Measurements from ENCODE around the gene KCNJ5.

Gene KCNJ5

DNA sequence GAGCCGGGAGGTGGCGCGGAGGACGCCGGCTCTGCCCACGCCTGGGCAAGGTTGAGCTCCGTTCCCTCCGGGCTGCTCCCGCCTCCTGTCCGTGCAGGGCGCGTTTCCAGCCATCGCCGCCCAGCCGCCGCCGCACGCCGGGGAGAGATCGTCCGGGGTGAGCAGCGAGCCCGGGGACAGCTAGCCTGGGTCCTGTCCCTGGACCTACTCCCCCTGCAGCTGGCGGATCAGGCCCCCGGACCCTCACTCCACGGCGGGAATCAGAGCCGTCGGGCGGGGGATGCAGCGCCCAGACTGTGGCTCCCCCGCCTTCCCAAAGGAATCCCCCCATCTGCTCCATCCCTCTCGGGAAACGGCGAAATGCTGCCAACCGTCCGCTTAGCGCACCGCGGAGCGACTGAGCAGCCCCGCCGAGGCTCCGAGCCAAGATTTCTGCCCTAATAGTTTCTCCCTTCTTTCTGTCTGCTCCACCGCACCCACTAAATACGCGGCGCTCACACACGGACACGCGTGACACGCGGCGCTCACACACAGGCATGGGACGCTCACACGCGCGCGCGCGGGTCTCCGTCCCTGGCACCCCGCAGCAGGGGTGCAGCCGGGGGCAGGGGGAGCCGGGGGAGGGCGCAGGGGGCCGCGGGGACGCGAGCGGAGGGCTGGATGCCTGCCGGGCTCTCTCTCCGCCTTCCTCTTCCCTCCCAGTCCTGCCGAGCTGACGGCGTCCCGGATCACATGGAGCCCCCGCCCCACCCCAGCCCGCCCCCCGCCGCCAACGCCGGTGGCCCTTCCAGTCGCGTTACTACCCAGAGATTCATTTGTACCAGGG, at the start of gene KCNJ5:
TSS of gene KCNJ5 (plus strand) at position 814 of the 826 bp plus-strand sequence. CDS start 19,918 bp downstream, outside the sequence.
- peak; percentile 63 for DNase-seq (ENCODE audit: low spot score)

DNA sequence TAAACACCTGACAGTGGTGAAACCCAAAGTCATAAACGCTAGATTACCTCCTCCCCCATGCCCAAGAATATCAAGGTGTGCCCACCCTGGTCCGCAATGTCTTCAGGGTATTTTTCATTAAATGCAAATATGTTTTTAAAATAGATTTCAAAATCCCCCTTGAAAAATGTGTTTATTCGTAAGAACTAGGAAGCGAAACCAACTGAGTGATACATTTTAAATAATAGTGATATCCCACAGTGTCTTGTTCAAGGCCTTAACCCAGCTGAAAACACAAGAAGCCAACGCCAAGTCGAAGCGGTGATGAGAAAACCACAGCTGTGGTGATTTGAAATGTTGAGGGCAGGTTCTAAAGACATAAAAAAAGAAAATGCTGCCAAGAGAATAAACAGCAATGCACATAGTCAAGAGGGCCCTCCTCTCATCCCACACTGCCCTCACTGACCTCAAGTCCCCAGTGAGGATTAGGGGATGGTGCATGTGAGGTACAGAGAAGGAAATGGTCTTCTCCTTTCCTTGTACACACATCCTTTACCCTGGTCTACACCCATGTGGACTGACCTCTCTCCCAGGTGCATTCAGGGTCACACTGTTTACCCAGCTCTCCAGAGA, 49.6 kb upstream of the KCNJ5 start:
- no peak for DNase-seq (ENCODE audit: low spot score)

DNA sequence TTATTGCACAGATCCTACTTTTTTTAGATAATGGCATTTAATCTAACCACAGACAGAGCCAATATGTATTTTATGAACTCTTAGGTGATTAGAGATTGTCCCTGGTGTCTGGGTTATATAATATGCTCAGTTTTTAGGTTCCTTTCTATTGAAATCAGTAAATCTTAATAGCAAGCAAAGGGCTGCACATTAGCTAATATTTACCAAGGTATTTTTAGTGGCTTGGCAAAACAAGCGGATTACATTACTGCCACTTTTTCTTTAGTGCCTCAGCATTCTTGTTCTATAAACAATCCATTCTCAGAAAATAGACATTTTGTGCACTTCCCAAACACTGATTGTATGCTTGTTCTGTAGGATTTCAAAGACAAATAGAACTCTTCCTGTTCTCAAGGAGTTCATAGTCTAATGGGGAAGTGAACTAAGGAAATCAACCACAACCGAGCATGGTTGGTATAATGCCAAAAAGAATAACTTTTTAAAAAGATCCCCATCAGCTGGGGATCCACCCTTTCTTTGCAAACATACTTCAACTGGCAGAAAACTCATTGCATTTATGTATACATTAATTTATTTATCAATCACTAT, 47.9 kb upstream of the KCNJ5 start:
- DNase-seq (ENCODE audit: low spot score), result no peak

DNA sequence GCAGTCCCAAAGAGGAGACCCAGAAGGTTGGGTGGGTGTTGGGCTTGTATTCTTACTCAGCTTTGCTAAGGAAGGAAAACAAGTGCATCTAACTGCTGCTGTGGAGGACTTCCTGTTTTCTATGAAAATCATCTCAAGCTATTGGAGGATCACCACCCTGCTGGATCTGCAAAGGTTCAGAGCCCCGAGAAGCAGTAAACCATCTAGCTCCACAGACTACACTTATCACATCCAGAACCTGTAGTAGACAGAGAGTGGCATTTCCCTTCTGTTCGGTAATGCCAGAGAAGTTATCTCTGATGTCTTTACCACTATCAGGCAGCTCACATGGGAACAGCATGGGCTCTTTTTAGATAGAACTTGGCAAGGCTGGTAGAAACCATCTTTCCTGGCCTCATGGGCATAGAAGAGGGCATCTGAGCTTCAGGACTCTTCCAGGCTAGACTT, 45.8 kb upstream of the KCNJ5 start:
- no peak for DNase-seq (ENCODE audit: low spot score)

DNA sequence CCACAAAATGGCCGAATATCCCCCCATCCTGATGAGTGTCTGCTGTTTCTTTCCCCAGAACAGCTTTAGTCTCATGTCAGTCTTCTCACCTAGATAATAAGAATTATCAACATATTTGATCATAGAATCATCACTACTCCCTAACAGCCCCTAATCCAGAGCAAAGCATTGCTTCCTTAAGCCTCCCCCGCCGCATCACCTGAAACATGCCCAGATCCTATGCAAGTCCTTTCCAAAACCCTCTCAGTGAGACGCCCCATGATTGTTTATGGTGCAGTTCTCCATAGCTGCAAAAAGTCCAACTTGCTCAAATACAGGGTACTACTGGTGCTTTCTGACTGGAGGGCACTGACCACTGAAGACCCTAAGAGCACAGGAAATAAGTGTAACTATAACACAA, 44.2 kb upstream of the KCNJ5 start:
- DNase-seq (ENCODE audit: low spot score), result no peak

DNA sequence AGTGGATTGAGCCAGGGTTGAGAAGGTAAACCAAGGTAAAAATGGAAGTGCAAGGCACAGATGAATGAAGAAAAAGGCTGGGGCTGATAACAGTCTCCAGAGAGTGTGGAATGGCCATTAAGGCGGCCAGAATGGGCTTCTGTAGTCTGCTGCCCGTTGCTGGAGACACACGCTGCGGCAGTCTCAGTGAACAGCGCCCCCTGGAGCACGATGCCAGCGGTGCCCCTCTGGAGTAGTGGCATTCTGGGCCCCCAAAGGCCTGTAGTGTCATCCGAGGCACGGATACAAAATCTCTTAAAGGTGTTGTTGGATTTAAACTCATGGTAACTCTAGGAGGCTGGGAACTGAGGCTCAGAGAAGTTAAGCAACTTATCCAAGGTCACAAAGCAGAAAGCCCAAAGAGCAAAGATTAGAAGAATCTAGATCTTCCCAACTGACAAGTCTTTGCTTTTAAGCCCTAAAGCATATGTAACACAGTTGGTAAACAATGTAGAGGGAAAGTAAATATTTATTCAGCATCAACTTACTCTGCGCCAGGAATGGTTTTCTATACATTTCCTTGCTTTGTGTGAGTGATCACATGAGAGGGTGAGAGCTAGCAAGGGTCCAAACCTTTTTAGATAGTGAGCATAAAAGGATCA, 42.2 kb upstream of the KCNJ5 start:
- DNase-seq (ENCODE audit: low spot score), result peak; percentile 57

DNA sequence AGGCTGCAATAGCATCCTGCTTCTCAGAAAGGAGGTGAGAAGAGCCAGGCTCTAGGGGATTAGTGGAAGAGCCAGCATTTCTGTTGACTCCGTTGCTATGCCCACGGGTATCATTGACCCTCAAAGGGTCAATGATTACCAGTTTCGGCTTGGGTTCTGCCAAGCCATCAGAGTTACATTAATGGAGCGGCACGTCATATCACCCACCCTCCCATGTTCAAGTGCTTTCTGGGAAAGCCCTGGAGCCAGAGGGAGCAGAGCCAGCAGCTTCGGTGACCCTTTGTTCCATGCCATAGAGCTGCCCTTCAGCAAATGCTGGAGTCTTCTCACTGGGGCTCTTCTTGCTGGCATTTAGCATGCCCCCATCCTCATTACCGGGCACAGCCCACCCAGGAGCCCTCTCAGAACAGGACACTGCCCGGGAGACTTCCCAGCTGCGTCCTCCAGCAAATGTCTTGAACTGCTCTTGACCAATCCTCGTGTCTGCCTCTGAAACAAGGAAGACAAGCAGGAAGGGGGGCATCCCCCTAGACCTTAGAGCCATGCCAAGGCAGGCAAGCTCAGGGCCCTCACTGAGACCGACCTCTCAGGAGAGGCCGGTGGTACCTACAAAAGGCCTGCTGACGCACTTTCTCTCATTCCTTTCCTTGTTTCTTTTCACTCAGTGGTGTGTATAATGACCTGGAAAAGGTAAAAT, 38.7 kb upstream of the KCNJ5 start:
- DNase-seq (ENCODE audit: low spot score), result no peak

DNA sequence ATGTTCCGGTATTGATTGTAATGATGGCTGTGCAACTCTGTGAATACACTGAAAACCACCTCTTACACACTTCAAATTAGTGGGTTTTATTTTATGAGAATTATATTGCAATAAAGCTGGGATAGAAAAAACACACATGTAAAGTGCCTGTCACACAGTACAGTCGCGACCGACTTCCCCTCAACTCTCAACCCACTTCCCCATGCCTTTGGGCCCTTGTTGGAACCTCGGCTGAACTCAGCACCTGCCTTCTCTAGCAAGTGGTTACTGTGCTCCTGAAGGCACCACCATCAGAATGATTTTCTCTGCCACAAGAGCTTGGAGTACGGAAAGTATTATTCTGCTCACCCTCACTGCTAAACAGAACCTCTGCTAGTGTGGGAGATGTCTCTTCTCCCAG, 37.6 kb upstream of the KCNJ5 start:
- DNase-seq (ENCODE audit: low spot score), result no peak

DNA sequence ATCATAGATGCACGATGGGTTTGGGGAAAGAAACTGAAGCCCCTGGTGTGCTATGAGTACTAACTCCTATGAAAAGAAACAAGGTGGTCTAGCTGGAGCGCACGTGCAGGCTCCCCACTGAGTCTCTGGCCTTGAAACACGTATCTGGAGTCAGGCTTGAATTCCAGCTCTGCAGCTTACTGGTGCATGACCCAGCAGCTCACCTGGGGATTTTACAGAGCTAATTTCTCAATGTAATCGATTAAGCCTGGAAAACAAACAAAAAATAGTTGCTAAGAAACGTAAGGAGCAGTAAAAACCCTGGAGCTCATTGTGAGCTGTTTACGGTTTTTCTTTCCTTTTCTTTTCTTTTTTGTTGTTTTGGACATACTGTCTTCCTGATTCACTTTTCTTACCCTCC, 36.3 kb upstream of the KCNJ5 start:
- DNase-seq (ENCODE audit: low spot score), result no peak

DNA sequence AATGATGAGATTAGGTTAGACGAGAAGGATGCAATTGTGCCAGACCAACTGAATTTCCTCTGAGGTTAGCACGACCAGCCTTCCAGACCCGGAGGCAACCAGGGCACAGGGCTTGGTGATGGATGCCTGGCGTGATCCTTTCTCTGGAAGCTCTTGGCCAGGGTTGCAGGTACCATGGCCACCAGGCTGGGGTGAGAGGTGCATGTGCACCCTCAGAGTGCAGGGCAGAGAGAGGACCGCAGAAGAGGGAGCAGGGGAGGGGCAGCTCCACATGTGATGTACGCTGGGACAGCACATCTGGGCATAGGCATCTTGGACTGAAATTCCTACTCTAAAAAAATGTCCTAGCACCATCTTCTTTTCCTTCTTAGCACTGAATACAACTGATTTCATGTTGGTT, 34.9 kb upstream of the KCNJ5 start:
- DNase-seq (ENCODE audit: low spot score), result no peak

DNA sequence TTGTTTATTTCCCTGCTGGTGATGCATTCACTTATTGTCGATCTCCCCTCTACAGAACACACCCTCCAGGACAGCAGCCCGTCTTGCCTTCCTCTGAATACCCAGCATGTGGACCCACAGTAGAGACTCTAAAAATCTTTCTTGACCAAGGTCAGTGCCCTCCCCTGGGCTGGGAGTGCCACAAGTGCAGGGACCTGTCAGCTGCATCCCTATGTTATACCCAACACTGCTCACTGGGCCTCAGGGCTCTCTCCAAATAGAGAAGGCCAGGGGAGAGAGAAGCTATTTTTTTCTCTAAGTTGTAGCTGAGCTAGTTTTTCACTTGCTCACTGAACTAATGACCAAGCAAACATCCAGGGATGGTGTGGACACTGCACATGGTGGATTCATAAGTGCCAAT, 33.8 kb upstream of the KCNJ5 start:
- no peak for DNase-seq (ENCODE audit: low spot score)

DNA sequence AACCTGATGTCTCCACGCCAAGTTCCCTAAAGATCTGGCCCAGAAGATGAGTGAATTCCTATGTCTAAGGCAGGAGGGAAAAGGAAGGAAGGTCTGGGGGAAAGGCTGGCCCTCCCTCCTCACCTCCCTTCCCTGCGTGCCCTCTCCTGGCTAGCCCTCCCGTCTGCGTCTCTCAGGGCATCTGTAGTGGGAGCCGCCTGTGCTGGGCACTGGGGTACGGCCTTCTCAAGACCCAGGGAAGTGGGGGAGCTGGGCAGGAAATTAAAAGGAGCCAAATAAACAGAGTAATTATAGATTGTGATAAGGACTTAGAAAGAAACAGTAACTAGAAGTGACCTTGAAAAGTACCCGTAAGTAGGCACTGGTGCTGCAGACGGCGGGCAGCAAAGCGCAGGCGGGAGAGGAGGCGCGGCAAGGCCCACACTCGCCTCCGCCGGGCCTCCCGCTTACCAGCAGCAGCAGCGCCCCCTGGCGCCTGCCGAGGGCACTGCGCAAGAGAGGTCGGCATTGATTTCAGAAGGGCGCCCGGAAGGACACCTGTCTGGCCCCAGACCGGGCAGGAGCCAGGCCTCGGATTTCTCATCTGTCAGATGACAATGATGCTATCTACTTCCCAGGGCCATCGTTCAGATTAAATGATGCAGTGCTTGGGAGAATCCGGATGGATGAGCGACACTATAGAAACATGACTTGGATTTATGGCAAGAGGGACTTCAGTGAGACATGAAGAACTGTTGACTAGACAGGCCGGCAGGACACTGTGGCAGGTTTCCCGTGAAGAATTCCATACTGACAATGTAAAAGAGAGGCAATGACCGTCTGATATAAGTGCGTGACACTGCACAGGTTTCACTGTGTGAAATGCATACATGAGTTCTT, 31.4 kb upstream of the KCNJ5 start:
- DNase-seq (ENCODE audit: low spot score), result peak; percentile 60

DNA sequence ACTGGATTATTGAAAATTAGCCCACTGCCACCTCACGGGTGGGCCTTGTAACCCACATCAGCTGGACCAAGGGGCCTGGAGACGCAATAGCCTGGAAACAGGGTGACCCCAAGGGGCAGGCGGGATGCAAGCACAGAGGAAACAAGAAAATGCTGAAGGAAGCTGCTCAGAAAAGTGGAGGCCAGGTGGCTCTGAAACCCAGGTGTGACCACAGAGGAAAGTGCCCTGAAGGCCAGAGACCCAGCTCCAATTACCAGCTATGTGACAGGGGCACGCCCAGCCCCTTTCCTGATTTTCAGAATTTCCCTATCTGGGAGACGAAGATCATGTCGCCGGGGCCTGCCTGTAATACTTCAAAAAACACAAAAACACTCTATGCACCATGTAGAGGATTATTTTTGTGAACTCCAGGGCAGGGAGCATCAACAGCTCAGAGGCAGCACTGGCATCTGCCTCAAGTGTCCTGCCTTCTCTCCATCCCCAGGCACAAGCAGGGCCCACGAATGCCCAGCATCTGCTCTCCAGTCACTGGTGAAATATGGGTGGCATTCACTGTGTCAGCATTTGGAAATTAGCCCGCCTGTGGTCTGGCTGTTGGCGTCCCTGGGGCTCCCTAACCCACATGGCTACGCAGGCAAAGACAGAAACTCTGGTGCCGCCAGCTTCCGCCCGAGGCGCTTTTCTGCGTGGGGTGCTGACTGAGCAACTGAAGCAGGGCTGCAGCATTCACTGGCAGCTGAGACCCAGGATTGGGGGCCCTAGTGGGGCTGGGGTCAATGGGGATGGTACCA, 30.4 kb upstream of the KCNJ5 start:
- DNase-seq (ENCODE audit: low spot score), result peak; percentile 61

DNA sequence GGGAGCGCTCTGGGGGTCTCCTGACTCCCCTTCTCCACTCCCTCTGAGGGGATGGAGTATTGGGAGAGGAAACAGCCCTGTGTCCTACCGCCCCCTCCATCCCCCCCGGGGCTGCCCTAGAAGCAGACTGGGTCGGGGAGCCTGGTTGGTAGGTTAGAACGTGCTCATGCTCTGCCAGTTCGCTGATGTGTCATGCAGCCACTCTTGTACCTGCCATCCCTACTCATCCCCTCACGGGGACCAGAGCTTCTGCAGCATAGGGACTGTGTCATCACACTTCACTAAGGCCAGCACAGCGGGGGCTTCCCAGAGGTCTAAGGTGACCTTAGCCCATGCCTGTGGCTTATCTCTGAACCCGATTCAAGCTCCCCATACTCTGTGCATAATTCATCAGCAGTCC, 28.8 kb upstream of the KCNJ5 start:
- DNase-seq (ENCODE audit: low spot score), result no peak

DNA sequence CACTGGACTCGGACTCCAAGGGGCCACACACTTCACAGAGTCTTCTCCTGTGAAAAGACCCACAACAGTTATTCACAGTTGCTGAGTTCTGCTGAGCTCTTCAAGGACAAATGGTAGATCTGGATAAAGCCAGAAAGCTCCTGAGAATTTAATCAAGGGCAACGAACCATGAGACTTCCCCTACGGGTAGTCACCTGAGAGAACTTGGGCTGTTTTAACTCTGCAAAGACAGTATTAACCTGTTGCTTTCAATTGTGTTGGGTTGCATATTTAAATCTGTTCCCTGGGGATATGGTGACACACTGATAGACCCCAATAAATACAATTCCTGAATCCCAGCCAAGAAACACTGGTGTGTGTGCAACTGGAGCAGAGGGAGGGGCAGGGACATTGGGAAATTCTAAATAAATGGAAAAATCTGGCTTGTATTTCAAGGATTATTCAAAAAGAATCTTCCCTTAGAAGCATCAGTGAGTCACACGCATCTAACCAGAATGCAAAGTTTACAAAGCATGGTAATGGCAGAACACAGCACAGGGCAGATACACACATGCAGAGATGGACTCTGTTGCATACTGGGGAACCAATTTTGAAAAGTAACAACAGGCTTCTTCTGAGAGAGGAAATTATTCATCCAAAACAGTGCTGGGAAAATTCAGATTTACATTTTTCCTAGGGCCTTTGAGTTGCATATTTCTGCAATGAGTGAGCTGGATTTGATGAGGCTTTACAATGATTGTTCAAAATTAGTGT, 28.1 kb upstream of the KCNJ5 start:
- peak; percentile 61 for DNase-seq (ENCODE audit: low spot score)

DNA sequence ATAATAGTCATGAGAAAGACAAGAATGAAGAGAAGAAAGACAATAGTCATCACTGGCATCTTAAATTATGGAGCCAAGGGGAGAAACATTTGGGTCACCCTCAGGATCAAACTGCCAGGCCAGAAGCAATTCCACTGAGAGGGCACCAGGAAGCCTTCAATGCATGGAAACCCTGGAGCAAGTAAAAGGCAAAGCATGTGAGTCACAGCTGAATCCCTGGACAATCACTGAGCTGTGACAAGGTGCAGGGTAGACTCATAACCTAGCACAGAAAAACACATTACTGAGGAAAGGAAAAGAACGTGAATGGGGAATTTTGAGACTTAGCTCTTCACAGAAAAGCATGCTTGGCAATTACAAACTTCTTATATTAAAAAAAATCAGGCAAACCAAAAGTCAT, 25.7 kb upstream of the KCNJ5 start:
- DNase-seq (ENCODE audit: low spot score), result no peak

DNA sequence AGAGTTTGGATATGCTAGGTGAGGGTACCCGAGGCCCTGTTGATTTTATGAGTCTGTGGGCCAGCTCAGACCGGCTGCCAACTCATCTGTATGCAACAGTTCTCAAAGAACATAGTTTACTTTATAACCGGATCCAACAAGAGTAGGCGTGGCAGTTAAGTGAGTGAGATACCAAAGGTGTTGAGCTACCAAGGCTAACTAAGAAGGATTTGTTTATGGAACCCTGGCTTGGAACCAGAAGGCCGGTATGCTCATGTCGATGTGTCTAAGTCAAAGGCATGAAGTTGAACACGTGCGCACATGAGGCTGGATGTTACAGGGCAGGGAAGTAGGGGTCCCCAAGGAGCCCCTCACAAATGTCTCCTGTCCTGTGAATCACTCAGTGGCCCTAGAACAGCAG, 23.9 kb upstream of the KCNJ5 start, which contains the start of gene KCNJ1:
TSS of gene KCNJ1 (minus strand) at position 20 of the 400 bp plus-strand sequence. CDS start 27,053 bp downstream, outside the sequence.
- DNase-seq (ENCODE audit: low spot score), result no peak

DNA sequence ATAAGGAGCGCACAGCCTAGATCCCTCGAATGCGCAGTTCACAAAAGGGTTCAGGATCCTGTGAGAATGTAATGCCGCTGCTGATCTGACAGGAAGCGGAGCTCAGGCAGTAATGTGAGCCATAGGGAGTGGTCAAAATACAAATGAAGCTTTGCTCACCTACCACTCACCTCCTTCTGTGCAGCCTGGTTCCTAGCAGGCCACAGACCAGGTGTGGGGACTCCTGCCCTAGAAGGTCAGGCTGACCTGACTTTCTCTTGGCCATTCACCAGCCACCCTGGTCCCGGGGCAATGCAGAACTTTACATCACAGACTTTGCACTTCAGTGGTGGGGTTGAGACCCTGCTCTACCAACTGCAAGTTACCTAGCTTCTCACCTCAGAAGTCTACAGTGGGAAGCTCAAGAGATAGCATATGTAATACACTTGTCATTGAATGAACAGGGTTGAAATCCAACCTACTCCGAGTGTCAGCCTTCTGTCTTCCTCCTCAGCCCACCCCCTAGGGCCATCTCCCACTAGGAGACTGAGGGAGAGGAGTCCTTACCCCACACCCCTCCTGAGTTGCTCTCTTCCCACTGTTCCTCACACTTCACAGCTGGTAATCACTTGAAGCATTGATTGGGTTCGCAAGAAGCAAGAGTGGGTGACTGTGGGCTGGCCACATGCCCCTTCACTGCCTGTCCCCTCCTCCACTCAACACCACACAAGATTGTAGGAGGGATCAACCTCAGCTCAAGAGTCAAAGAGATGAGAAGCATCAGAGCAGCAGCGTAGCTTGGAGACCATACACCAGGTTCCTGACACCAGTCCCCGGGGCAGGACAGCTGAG, 22.1 kb upstream of the KCNJ5 start:
- no peak for DNase-seq (ENCODE audit: low spot score)

Data from GM03348 (cell line).